Loucy (cell line): ENCODE data around the gene MYBPHL.
"Not testable (repeated sequence)": the region's sequence is repeated elsewhere in the genome, so short reads cannot be mapped to it uniquely, and the experiment has no call there.

Experiments
- H2AFZ ChIP-seq: fragments of 200-600 bp; sonication (generic); 2 replicates; pipeline ENCODE4 v1.6.0; 2016; ENCODE audit warnings: antibody characterized with exemption, mild to moderate bottlenecking, low read length, moderate library complexity
- H3F3A ChIP-seq: fragments of 200-600 bp; 2 replicates; pipeline ENCODE4 v1.6.0; 2016; ENCODE audit warnings: antibody characterized with exemption, low read depth, mild to moderate bottlenecking
- H3K27me3 ChIP-seq: fragments of 200-600 bp; sonication (generic); 2 replicates; pipeline ENCODE4 v1.6.1; 2014; ENCODE audit warnings: low read length, mild to moderate bottlenecking; ENCODE audit not compliant: insufficient read depth, poor library complexity, severe bottlenecking
- H3K36me3 ChIP-seq: fragments of 200-600 bp; sonication (generic); 2 replicates; pipeline ENCODE4 v1.6.1; 2016; ENCODE audit warnings: low read length; ENCODE audit not compliant: insufficient read depth
- H3K4me1 ChIP-seq: fragments of 200-600 bp; sonication (generic); 2 replicates; pipeline ENCODE4 v1.5.1; 2014; ENCODE audit warnings: low read length, mild to moderate bottlenecking; ENCODE audit not compliant: insufficient read depth, poor library complexity, severe bottlenecking
- H3K4me2 ChIP-seq: fragments of 200-600 bp; sonication (generic); 2 replicates; pipeline ENCODE4 v1.6.0; 2014; ENCODE audit warnings: antibody characterized with exemption, low read length, low read depth, mild to moderate bottlenecking; ENCODE audit not compliant: poor library complexity, severe bottlenecking
- H3K4me3 ChIP-seq: fragments of 200-600 bp; sonication (generic); 2 replicates; pipeline ENCODE4 v1.5.1; 2014; ENCODE audit warnings: low read length, mild to moderate bottlenecking, mixed read lengths; ENCODE audit not compliant: poor library complexity, severe bottlenecking
- H3K79me2 ChIP-seq: fragments of 200-600 bp; sonication (generic); 2 replicates; pipeline ENCODE4 v1.6.1; 2014; ENCODE audit warnings: low read length; ENCODE audit not compliant: insufficient read depth
- H3K9ac ChIP-seq: fragments of 200-600 bp; sonication (generic); 2 replicates; pipeline ENCODE4 v1.6.0; 2014; ENCODE audit warnings: mild to moderate bottlenecking, low read depth, low read length, moderate library complexity; ENCODE audit not compliant: poor library complexity, severe bottlenecking
- H3K9me2 ChIP-seq: fragments of 200-600 bp; sonication (generic); replicated peaks from 2 replicates; pipeline ENCODE4 v1.6.1; 2016; ENCODE audit warnings: low read depth, low read length, mixed read lengths
- H3K9me3 ChIP-seq: fragments of 200-600 bp; sonication (generic); 2 replicates; pipeline ENCODE4 v1.6.1; 2014; ENCODE audit warnings: mild to moderate bottlenecking, antibody characterized with exemption, low read length, low read depth; ENCODE audit not compliant: insufficient read depth
- H4K20me1 ChIP-seq: fragments of 200-600 bp; sonication (generic); 2 replicates; pipeline ENCODE4 v1.6.0; 2014; ENCODE audit warnings: antibody characterized with exemption, low read length, mild to moderate bottlenecking; ENCODE audit not compliant: insufficient read depth, poor library complexity, severe bottlenecking
- CTCF ChIP-seq: fragments of 200-600 bp; sonication (generic); conservative IDR thresholded peaks from 2 replicates; pipeline ENCODE4 v1.5.1; 2014; ENCODE audit warnings: mild to moderate bottlenecking, antibody characterized with exemption, low read length
- EZH2phosphoT487 ChIP-seq: fragments of 200-600 bp; IDR thresholded peaks from 2 replicates; pipeline ENCODE4 v1.6.1; 2018; ENCODE audit warnings: antibody characterized with exemption, mild to moderate bottlenecking, moderate library complexity, borderline replicate concordance

MYBPHL gene

DNA sequence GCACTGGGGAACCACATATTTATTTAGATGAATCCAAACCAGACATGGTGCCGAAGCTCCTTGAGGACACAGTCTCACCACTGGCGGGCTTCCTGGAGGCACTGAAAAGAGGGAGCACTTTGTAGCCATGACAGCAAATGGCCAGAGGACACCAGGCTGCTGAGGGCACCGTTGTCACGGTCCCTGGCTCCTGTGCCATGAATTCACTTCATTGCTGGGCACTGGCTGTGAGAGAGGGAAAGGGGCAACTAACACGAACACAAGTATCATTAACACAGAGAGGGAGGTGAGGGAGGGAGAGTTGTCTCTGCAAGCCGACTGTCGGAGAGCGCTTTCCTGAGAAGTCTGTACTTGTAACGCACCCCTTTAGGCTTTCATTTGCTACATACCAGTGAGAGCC, 14.4 kb downstream of the MYBPHL start:
- no peak overlapping the region for H3K4me2 ChIP-seq
- H3K36me3 ChIP-seq = no peaks in the 10 kb centered on the region
- H3K9me3 ChIP-seq = no peaks in the 10 kb centered on the region
- H2AFZ ChIP-seq = no peak overlapping the region
- H3K9me2 ChIP-seq = no peaks in the 10 kb centered on the region
- no peak overlapping the region for H3K4me3 ChIP-seq
- no peaks in the 10 kb centered on the region for H3F3A ChIP-seq
- H3K9ac ChIP-seq = no peak overlapping the region
- H4K20me1 ChIP-seq = no peaks in the 10 kb centered on the region
- H3K27me3 ChIP-seq = no peaks in the 10 kb centered on the region
- TF ChIP-seq CTCF (no peak), EZH2phosphoT487 (no peak)
- H3K4me1 ChIP-seq = no peaks in the 10 kb centered on the region
- H3K79me2 ChIP-seq = no peaks in the 10 kb centered on the region

- no peaks in the 10 kb centered on the region for H3K27me3 ChIP-seq
- no peak overlapping the region for H3K9ac ChIP-seq
- no peaks in the 10 kb centered on the region for H4K20me1 ChIP-seq
- H3K9me2 ChIP-seq = no peaks in the 10 kb centered on the region
- no peaks in the 10 kb centered on the region for H3F3A ChIP-seq
- no peaks in the 10 kb centered on the region for H3K36me3 ChIP-seq
- H3K4me1 ChIP-seq = no peaks in the 10 kb centered on the region
- no peak overlapping the region for H3K4me2 ChIP-seq
- H3K79me2 ChIP-seq = no peaks in the 10 kb centered on the region
- H2AFZ ChIP-seq = no peak overlapping the region
- H3K9me3 ChIP-seq = no peaks in the 10 kb centered on the region
- TF ChIP-seq CTCF (no peak), EZH2phosphoT487 (no peak)
- no peak overlapping the region for H3K4me3 ChIP-seq
Observed at GRCh38 chr1:109290998-109291397, 15.8 kb downstream of the MYBPHL start.

DNA sequence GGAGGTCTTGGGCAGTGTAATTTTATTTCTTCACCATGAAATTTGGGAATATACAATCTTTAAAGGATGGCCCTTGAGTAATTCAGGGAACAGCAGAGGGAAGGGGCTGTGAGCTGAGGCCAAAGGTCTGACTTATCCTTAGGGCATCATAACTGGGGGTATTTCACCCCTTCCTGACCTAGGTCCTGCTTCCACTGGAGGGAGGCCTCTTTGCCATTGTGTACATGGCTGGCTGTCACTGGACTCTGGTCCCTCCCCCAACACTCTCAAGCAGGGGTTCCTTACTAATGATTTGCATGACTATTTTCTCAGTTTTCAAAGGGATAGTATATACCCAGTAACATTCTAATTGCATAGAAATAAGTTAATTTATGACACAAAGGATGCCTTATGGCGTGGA, 16.7 kb downstream of the MYBPHL start:
- Histone ChIP-seq H2AFZ (no peak overlapping the region), H3K27me3 (no peaks in the 10 kb centered on the region), H3K4me2 (no peak overlapping the region), H3K9me3 (no peaks in the 10 kb centered on the region), H3K9ac (no peak overlapping the region), H3F3A (no peaks in the 10 kb centered on the region), H3K9me2 (no peaks in the 10 kb centered on the region), H3K4me3 (no peak overlapping the region), H4K20me1 (no peaks in the 10 kb centered on the region), H3K36me3 (no peaks in the 10 kb centered on the region), H3K4me1 (no peaks in the 10 kb centered on the region), H3K79me2 (no peaks in the 10 kb centered on the region)
- no peak for TF ChIP-seq CTCF
- TF ChIP-seq EZH2phosphoT487 = no peak

GRCh38 chr1:109286762-109287161, 20.0 kb downstream of the MYBPHL start:
- not testable (repeated sequence) for H3K9me3 ChIP-seq, H3K36me3 ChIP-seq

More at GRCh38 chr1:109286762-109287161, 20.0 kb downstream of the MYBPHL start:
- H3K9me2 ChIP-seq, H3K9ac ChIP-seq, H3F3A ChIP-seq, H3K27me3 ChIP-seq, H3K4me3 ChIP-seq, H4K20me1 ChIP-seq, H2AFZ ChIP-seq, H3K4me2 ChIP-seq: not testable (repeated sequence)
- peaks cover 17% of the 10 kb centered on the region for H3K4me1 ChIP-seq
- peaks cover 12% of the 10 kb centered on the region for H3K79me2 ChIP-seq
